Measurements from ENCODE around the gene SERPINA6. TPM values are rescaled to one million over a fixed set of nuclear protein-coding genes. Genes with fewer than 3 reads are reported as not detected.
"Not testable (repeated sequence)": the region's sequence is repeated elsewhere in the genome, so short reads cannot be mapped to it uniquely, and the experiment has no call there.

SERPINA6 gene
- total RNA-seq, 3 donors from 2014 or later, result 1.2 to 12.5 TPM; not detected in 1

DNA sequence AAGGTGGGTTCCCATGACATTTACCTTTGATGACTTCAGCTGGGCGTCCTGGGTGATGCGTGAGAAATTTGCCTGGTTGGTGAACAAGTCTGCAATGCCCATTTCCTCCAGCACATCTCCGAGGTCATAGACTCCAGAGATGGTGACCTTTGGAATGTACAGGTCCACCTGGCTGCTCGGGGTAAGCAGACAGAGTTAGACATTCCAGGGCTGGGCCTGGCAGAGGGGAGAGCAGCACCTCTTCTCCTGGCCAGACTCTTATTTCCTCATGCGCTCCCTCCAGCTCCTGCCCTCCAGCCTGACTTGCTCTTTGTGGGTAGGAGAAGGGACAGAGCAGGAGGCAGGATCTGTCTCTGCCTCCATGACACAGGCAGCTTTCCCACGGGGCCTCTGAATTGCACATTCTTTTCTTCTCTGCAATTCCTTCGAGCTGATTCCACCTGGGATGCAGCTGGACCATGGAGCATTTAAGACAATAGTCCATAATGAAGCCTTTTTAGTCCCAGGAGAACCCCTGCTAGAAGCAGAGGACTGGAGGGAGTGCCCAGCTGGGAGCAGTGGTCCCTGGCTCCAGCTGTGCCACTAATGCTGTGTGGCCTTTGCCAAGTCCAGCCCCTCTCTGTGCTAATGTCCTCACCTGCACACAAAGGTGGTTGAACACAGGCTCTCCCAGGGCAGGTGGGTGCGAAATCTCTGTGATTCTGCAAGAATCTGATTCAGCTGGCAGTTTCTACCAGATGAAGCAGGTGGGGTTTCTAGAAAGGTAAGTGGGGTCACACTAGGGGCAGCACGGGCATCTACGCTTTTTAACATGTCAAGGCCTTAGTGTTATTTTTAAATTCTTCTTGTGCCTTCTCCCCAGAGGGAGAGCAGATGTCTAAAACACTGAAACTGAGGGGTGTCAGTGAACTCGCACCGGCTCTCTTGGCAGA lies 16.8 kb downstream of the SERPINA6 start:
- DNase-seq (ENCODE audit: low spot score in 2 of 2), result no peak

DNA sequence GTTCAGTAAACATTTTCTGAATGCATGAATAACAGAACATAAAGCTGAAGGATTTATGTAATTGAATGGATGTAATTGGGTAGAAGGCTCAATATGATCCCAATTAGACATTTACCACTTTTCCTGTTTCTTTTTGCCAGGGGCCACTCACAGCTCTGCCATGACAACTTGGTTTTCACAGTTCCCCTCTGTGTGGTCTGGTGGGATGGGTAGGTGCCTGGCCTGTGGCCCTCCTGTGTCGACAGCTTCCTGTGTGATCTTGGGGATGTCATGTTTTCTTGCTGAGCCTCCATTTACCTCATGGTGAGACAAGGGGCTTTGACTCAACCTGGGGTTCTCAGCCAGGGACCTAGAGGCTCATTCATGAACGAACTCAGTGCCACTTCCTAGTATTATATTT lies 17.5 kb downstream of the SERPINA6 start:
- intact Hi-C loops (cut with DNase I; ENCODE audit: low total_unique reads), result no loop called here
- Histone ChIP-seq H3K4me1 (no peaks in the 10 kb centered on the region), H3K27me3 (no peaks in the 10 kb centered on the region), H3K4me3 (no peak overlapping the region), H3K9me3 (peaks cover 0 to 11% of the 10 kb centered on the region in 2 donors), H3K36me3 (no peaks in the 10 kb centered on the region), H3K27ac (no peak overlapping the region)
- no peak for TF ChIP-seq POLR2A (IDR thresholded peaks at IDR 0.05)
- TF ChIP-seq CTCF (IDR thresholded peaks at IDR 0.05), result no peak
- DNase-seq (ENCODE audit: low spot score in 2 of 2), result no peak

More for the DNA sequence above, 16.8 kb downstream of the SERPINA6 start:
- intact Hi-C loops (cut with DNase I; ENCODE audit: low total_unique reads), result no loop called here
- Histone ChIP-seq H3K27ac (no peak overlapping the region), H3K27me3 (no peaks in the 10 kb centered on the region), H3K4me1 (no peaks in the 10 kb centered on the region), H3K4me3 (no peak overlapping the region), H3K9me3 (peaks cover 0 to 11% of the 10 kb centered on the region in 2 donors), H3K36me3 (no peaks in the 10 kb centered on the region)
- TF ChIP-seq POLR2AphosphoS5 (IDR thresholded peaks at IDR 0.05) (no peak), POLR2A (IDR thresholded peaks at IDR 0.05) (no peak), CTCF (IDR thresholded peaks at IDR 0.05) (no peak)

GRCh38 chr14:94304243-94304642 lies 18.9 kb downstream of the SERPINA6 start:
- DNase-seq (ENCODE audit: low spot score in 2 of 2), result no peak
- Histone ChIP-seq H3K27me3 (no peaks in the 10 kb centered on the region), H3K36me3 (no peaks in the 10 kb centered on the region), H3K27ac (no peak overlapping the region), H3K4me3 (no peak overlapping the region), H3K9me3 (peaks cover 0 to 11% of the 10 kb centered on the region in 2 donors), H3K4me1 (no peaks in the 10 kb centered on the region)
- intact Hi-C loops (cut with DNase I; ENCODE audit: low total_unique reads), result no loop called here
- no peak for TF ChIP-seq POLR2AphosphoS5 (IDR thresholded peaks at IDR 0.05)
- no peak for TF ChIP-seq POLR2A (IDR thresholded peaks at IDR 0.05)
- TF ChIP-seq CTCF (IDR thresholded peaks at IDR 0.05), result no peak

DNA sequence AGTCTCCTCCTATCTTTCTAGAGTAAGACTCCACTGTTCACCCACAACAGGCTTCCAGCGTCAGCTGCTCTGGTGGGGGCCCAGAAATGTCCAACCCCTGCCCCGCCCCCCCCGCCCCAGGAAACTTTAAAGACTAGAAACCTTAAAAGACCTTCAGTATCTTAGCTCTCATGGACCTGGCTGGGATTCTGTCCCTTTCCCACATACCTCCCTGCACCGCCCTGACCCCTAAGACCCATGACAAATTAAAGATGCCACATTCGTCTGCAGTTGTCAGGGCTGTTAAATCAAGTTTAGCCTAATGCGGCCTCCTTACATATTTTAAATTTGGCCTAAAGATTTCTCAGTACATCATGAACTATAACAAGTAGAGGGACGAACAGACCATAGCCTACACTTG lies 20.0 kb downstream of the SERPINA6 start:
- Histone ChIP-seq H3K4me1 (no peaks in the 10 kb centered on the region), H3K4me3 (no peak overlapping the region), H3K9me3 (peaks cover 0 to 8% of the 10 kb centered on the region in 2 donors), H3K36me3 (no peaks in the 10 kb centered on the region), H3K27ac (no peak overlapping the region), H3K27me3 (no peaks in the 10 kb centered on the region)
- no peak for DNase-seq (ENCODE audit: low spot score in 2 of 2)
- intact Hi-C loops (cut with DNase I; ENCODE audit: low total_unique reads), result no loop called here
- TF ChIP-seq CTCF (IDR thresholded peaks at IDR 0.05) (no peak), POLR2A (IDR thresholded peaks at IDR 0.05) (no peak), POLR2AphosphoS5 (IDR thresholded peaks at IDR 0.05) (no peak)

DNA sequence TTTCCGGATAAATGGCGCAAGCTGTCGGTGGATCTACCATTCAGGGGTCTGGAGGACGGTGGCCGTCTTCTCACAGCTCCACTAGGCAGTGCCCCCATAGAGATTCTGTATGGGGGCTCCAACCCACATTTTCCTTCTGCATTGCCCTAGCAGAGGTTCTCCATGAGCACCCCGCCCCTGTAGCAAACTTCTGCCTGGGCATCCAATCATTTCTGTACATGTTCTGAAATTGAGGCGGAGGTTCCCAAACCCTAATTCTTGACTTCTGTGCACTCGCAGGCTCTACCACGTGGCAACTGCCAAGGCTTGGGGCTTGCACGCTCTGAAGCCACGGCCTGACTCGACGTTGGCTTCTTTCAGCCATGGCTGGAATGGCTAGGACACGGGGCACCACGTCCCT lies 25.0 kb downstream of the SERPINA6 start:
- TF ChIP-seq CTCF (IDR thresholded peaks at IDR 0.05) (no peak), POLR2AphosphoS5 (IDR thresholded peaks at IDR 0.05) (no peak), POLR2A (IDR thresholded peaks at IDR 0.05) (no peak)
- no peaks in the 10 kb centered on the region for H3K27me3 ChIP-seq
- no peaks in the 10 kb centered on the region for H3K36me3 ChIP-seq
- no peak overlapping the region for H3K4me3 ChIP-seq
- H3K9me3 ChIP-seq, result no peaks in the 10 kb centered on the region
- H3K27ac ChIP-seq, result no peak overlapping the region
- intact Hi-C loops (cut with DNase I; ENCODE audit: low total_unique reads), result no loop called here
- H3K4me1 ChIP-seq, result no peaks in the 10 kb centered on the region
- no peak for DNase-seq (ENCODE audit: low spot score in 2 of 2)

GRCh38 chr14:94296181-94296545 lies 27.0 kb downstream of the SERPINA6 start:
- H3K27me3 ChIP-seq; intact Hi-C loops (cut with DNase I; ENCODE audit: low total_unique reads); H3K4me1 ChIP-seq; H3K36me3 ChIP-seq; H3K4me3 ChIP-seq; DNase-seq (ENCODE audit: low spot score in 2 of 2); H3K9me3 ChIP-seq; H3K27ac ChIP-seq: not testable (repeated sequence)

All from breast epithelium (tissue), 4 donors.